Measurements from ENCODE around the gene KRTAP3-2. TPM values are rescaled to one million over a fixed set of nuclear protein-coding genes. Genes with fewer than 3 reads are reported as not detected.

KRTAP3-2 gene
- total and polyA plus RNA-seq, 10 donors = not detected

DNA sequence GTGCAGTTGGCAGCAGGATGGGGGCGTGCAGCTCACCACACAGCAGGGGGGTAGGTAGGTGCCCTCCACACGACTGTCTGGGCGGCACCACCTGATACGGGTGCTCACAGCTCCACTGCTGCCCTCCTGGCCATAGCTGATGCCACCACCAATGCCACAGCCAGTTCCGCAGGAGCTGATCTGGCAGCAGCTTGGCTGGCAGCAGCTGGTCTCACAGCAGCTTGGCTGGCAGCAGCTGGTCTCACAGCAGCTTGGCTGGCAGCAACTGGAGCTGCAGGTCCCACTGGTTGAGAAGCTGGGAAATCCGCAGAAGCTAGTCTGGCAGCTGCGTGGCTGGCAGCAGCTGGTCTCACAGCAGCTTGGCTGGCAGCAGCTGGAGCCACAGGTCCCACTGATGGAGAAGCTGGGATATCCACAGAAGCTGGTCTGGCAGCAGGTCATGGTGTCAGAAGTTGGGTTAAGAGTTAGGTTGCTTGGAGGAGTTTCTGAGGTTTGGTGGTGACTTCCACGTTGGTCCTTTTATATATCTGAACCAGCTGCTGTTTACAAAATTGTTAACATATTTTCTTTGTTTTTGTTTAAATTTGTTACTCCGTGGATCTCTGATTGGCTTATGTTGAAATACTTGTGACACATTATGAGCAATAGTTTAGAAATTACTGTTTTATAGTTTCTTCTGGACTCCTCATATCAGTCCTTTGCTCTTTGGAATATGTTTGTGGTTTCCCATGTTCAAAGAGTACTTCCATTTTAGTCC lies 27.2 kb upstream of the KRTAP3-2 start, which contains the start of gene KRTAP1-5:
Gene KRTAP1-5, minus strand, starts transcription at position 494 of the 757 bp plus-strand sequence. Its CDS starts 53 bp downstream, at position 441.
- DNase-seq = no peak
- Histone ChIP-seq H3K9me3 (peaks cover 0 to under 1% (median 0%) of the 10 kb centered on the region in 8 donors), H3K36me3 (no peaks in the 10 kb centered on the region), H3K4me1 (no peaks in the 10 kb centered on the region), H3K27me3 (replicated peaks in 1 of 7) (peaks cover 0 to 23% (median 4%) of the 10 kb centered on the region in 7 donors), H3K4me3 (no peak within 1 kb of the TSS), H3K27ac (no peak within 1 kb of the TSS)
- TF ChIP-seq CTCF (IDR thresholded peaks at IDR 0.05 in 8 of 11, conservative IDR thresholded peaks at IDR 0.05 in 3 of 11) (no peak), POLR2A (IDR thresholded peaks at IDR 0.05) (no peak), POLR2AphosphoS5 (IDR thresholded peaks at IDR 0.05) (no peak)
- WGBS, 5 donors = 63 to 84% (median 82%) methylated on average over 5 to 9 of the region's 9 CpGs
- intact Hi-C loops (cut with DNase I; ENCODE audit: low total_unique reads) = no loop called here

- Histone ChIP-seq H3K27me3 (replicated peaks in 1 of 7) (peaks cover 0 to 21% (median 2%) of the 10 kb centered on the region in 7 donors), H3K9me3 (peaks cover 0 to 12% (median 0%) of the 10 kb centered on the region in 8 donors), H3K27ac (no peak overlapping the region), H3K4me1 (no peaks in the 10 kb centered on the region), H3K4me3 (no peak overlapping the region), H3K36me3 (no peaks in the 10 kb centered on the region)
- no peak for TF ChIP-seq POLR2A (IDR thresholded peaks at IDR 0.05)
- no peak for TF ChIP-seq CTCF (IDR thresholded peaks at IDR 0.05 in 8 of 11, conservative IDR thresholded peaks at IDR 0.05 in 3 of 11)
- TF ChIP-seq POLR2AphosphoS5 (IDR thresholded peaks at IDR 0.05) = no peak
- intact Hi-C loops (cut with DNase I; ENCODE audit: low total_unique reads) = no loop called here
- DNase-seq = no peak
- 65 to 84% (median 78%) methylated on average over 3 of the region's 3 CpGs for WGBS, 5 donors
Measured at GRCh38 chr17:41024697-41025096, 25.0 kb upstream of the KRTAP3-2 start.

DNA sequence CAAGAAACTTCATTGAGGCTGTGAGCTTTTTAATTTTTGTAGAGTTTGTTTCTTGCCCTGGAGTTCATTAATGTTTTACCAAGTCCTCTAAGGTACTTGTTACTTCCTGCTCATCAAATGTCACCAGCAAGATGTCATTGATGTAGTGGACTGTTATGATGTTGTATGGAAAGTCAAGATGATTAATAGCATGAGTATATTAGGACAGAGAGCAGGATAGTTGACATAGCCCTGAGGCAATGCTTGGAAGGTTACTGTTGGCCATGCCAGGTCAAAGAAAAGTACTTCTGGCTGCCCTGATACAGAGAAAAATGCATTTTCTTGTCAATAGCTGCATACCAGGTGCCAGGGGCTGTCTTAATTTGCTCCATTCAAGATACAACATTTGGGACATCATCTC lies 20.6 kb upstream of the KRTAP3-2 start:
- peaks cover 0 to 12% (median 0%) of the 10 kb centered on the region in 8 donors for H3K9me3 ChIP-seq
- no peak for DNase-seq
- no peaks in the 10 kb centered on the region for H3K4me1 ChIP-seq
- H3K4me3 ChIP-seq = no peak overlapping the region
- H3K27ac ChIP-seq = no peak overlapping the region
- intact Hi-C loops (cut with DNase I; ENCODE audit: low total_unique reads) = no loop called here
- no peaks in the 10 kb centered on the region for H3K27me3 ChIP-seq (replicated peaks in 1 of 7)
- no peaks in the 10 kb centered on the region for H3K36me3 ChIP-seq
- TF ChIP-seq POLR2AphosphoS5 (IDR thresholded peaks at IDR 0.05) (no peak), POLR2A (IDR thresholded peaks at IDR 0.05) (no peak), CTCF (IDR thresholded peaks at IDR 0.05 in 8 of 11, conservative IDR thresholded peaks at IDR 0.05 in 3 of 11) (no peak)

DNA sequence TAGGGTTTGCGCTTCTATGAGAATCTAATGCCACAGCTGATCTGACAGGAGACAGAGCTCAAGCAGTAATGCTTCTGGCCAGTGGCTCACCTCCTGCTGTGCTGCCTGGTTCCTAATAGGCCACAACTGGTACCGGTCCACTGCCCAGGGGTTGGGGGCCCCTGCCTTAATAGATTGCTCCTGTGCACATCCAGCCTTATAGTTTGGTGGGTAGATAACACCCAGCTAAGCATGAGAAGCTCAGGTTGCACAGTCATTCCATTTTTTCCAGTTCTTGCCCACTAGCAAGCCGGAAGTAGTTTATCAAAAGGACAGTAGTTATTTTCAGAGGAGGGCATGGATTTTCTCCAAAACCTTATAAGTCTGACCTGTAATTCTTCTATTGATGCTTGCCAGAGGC lies 19.7 kb upstream of the KRTAP3-2 start:
- H3K9me3 ChIP-seq = peaks cover 0 to 12% (median 0%) of the 10 kb centered on the region in 8 donors
- TF ChIP-seq POLR2A (IDR thresholded peaks at IDR 0.05) = no peak
- no peak for TF ChIP-seq CTCF (IDR thresholded peaks at IDR 0.05 in 8 of 11, conservative IDR thresholded peaks at IDR 0.05 in 3 of 11)
- no peak for TF ChIP-seq POLR2AphosphoS5 (IDR thresholded peaks at IDR 0.05)
- no peak overlapping the region for H3K27ac ChIP-seq
- no peak for DNase-seq
- intact Hi-C loops (cut with DNase I; ENCODE audit: low total_unique reads) = no loop called here
- no peaks in the 10 kb centered on the region for H3K27me3 ChIP-seq (replicated peaks in 1 of 7)
- 90 to 100% (median 94%) methylated on average over 3 of the region's 3 CpGs for WGBS, 5 donors
- H3K36me3 ChIP-seq = no peaks in the 10 kb centered on the region
- no peaks in the 10 kb centered on the region for H3K4me1 ChIP-seq
- no peak overlapping the region for H3K4me3 ChIP-seq
